GM12873 (cell line): ENCODE measurements around the gene ENOX1.

Experiments used
- CTCF ChIP-seq: IDR thresholded peaks from 2 replicates; pipeline ENCODE4 v1.5.1; 2012; ENCODE audit warnings: low read depth, mild to moderate bottlenecking, moderate library complexity, low read length, control low read depth; ENCODE audit not compliant: insufficient read depth; ENCODE audit errors: missing control alignments

ENOX1 gene

DNA sequence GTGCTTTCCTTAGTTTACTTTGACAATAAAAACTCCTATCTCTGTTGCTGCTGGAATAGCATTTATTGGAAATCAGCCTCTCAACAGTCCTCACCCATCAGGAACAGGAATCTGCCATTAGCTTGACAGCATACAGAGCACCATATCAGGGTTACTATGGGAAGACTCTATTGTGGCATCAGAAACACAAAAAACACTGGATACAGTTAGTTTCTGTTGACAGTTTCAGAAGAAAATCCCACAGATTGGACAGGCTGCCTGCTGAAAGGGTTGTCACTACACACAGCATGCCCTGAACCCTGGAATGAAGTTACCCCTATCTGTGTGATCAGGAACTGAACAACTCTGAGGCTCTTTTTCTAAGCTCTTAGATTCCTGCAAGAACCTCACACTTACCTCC is 172.7 kb downstream of the ENOX1 start:
- no peak for TF ChIP-seq CTCF

DNA sequence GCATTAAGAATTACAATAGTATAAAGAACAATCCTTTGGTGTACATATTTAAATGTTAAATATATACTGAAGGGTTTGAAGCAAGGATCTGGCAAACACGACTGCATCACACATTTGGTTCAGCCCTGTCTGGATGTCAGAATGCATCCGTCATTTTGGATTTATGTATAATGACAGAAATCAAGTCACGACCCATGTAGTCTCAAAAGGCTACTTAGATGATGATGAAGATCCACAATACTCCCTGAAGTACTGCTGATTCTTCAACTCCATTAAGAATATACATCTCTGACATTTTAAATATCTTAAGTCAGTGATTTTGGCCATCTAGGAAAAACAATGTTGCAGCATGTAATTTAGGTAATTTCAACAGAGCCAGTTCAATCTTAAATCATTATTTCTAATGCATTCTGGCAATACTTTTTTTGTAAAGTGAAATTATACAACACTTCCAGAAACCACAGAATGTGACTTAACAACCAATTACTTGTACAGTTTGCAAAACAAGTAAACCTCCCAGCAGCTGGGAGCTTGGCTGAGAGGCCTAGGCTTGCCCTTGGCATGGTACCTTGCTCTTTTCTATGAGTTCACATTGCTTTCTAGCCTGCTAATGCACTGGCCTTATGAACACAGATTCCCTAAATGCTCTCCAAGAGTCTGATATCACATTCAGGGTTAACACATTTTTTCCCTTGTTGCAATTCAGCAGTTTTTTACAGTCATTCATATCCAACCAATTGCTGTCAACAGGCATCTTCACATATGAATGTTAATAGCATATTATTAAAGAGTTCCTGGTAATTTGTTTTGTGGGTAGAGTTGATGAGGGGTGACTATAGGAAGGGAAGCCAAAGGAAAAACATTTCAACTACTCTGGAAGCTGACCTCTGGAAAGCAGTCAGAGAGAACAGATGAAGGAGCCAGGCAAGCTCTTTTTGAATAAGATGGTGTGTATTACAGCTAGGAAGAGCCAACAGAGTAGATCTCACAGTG is 175.2 kb downstream of the ENOX1 start:
- TF ChIP-seq CTCF = no peak

- no peak for TF ChIP-seq CTCF
These were observed 178.2 kb downstream of the ENOX1 start for GRCh38 chr13:43608400-43609137.

GRCh38 chr13:43597599-43597945 is 189.2 kb downstream of the ENOX1 start:
- no peak for TF ChIP-seq CTCF

DNA sequence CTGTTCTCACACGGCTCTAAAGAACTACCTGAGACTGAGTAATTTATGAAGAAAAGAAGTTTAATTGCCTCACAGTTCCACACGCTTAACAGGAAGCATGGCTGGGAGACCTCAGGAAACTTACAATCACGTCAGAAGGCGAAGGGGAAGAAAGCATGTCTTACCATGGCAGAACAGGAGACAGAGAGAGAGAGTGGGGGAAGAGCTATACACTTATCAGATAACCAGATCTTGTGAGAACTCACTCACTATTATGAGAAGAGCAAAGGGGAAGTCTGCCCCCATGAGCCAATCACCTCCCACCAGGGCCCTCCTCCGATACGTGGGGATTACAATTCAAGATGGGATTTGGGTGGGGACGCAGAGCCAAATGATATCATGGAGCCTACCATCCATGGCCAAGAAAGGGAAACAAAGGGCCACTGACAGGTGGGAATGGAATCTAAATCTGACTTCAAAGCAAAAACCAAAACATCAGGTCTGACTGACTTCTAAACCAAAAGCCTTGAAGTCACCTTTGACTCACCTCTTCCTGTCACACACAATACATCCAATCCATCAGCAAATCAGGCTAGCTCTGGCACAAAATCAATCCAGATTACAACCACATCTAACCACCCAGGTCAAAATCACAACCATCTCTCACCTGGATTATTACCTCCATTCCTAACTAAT is 189.7 kb downstream of the ENOX1 start:
- no peak for TF ChIP-seq CTCF

DNA sequence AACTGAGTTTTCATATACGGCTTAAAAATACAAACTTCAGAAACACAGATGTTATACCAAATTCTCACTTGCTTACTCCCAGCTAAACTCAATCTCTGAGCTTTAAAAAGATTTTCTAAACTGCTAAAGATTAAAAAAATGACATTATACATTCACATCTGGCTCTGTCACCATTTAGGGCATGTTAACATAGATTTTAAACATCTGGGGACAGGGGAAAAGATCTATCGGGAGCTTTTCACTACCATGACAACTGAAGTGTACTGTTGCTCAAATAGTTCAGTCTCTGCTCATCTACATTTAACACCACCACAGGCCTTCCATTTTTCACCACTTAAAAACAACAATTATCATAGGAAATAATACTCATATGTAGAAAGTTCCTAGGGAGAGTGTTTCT is 190.8 kb downstream of the ENOX1 start:
- TF ChIP-seq CTCF = no peak

- TF ChIP-seq CTCF = no peak
These were observed 199.4 kb downstream of the ENOX1 start for GRCh38 chr13:43587376-43587775.
